B cell (primary cell): ENCODE results near the gene QSOX2.

Experiments
- EZH2 ChIP-seq: IDR thresholded peaks from 2 replicates; pipeline ENCODE4 v1.6.1; 2012; ENCODE audit warnings: borderline replicate concordance, low read depth, mild to moderate bottlenecking, moderate library complexity, low read length; ENCODE audit not compliant: insufficient read depth, poor library complexity, severe bottlenecking
- TF ChIP-seq, protein P1 (sequence below): fragments of 200-600 bp; IDR thresholded peaks from one replicate; pipeline ENCODE4 v1.8.0; 2022; ENCODE audit warnings: antibody characterized with exemption, mild to moderate bottlenecking

GRCh38 chr9:136197930-136198604, 47.5 kb downstream of the QSOX2 start:
- TF ChIP-seq, protein P1, sequence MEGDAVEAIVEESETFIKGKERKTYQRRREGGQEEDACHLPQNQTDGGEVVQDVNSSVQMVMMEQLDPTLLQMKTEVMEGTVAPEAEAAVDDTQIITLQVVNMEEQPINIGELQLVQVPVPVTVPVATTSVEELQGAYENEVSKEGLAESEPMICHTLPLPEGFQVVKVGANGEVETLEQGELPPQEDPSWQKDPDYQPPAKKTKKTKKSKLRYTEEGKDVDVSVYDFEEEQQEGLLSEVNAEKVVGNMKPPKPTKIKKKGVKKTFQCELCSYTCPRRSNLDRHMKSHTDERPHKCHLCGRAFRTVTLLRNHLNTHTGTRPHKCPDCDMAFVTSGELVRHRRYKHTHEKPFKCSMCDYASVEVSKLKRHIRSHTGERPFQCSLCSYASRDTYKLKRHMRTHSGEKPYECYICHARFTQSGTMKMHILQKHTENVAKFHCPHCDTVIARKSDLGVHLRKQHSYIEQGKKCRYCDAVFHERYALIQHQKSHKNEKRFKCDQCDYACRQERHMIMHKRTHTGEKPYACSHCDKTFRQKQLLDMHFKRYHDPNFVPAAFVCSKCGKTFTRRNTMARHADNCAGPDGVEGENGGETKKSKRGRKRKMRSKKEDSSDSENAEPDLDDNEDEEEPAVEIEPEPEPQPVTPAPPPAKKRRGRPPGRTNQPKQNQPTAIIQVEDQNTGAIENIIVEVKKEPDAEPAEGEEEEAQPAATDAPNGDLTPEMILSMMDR = no peak
- TF ChIP-seq EZH2 = no peak
